ENCODE measurements around the gene ST6GAL1.

ST6GAL1 gene

DNA sequence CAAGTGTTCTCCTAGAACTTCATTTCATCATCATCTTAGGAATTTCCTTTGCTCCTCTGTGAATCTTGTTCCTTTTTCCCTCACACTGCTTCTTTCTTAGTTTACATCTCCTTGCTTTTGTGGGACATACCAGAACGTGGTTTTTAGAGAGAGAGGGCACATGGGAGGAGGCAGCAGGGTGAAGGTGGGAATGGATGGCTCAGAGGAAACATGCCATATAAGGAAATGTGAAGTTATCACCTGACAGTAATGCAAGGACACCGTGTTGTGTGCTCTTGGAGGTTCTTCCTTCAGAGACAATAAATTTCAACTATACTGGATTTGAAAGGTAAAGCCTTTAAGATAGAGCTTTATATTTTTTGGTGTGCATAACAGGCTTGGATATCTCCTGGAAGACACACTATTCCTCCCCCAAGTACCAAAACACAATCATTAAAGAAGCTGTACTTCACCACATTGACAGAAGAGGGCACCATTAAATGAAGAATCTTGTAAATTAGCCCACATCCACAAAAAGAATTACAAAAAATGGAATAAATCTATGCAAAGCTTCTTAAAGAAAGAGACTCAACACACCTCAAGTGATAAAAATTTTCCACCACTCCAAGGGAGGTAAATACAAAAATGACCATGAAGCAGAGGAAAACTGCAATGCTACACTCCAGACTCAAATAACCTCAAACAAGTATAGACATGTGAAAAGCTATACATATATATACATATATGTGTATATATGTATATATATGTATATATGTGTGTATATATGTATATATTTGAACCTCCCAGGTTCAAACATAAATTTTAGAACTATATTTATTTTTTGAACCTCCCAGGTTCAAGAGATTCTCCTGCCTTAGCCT, 182.8 kb downstream of the ST6GAL1 start:
- no peak for DNase-seq (ENCODE audit: low read depth)

DNA sequence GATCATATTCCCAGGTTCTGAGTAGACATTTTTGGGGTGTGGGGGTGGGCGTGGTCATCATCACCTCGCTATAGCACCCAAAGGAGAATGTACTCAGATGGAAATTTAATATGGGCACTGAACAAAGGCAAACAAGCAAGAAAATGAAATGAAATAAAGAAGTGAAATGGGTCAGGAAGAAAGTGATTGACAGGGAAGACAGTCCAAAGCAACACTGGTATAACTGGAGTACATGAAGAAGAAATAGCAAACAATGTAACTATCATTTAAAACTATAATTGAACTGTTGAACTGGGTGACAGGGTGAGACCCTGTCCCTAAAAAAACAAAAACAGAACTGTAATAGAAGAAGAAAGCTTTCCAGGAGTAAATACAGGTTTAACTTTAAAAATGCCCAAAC, 184.2 kb downstream of the ST6GAL1 start:
- no peak for DNase-seq (ENCODE audit: low read depth)

DNA sequence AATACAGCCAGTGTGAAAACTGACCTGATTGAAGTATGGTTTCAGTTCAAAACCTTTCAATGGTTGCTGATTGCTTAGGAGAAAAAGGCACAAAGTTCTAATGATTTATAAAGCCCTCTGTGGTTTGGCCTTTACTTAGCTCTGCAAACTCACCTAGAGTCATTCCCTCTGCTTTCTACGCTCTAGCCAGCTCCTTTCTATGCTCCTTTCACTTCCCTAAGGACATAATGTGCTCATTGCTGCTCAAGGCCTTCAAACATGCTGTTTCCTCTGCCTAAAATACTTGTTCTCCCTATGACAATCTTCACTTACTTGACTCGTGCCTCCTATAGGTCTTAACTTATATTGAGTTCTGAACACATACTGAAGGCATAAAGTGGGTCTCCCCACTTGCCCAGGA, 190.0 kb downstream of the ST6GAL1 start:
- no peak for DNase-seq (ENCODE audit: low read depth)

DNA sequence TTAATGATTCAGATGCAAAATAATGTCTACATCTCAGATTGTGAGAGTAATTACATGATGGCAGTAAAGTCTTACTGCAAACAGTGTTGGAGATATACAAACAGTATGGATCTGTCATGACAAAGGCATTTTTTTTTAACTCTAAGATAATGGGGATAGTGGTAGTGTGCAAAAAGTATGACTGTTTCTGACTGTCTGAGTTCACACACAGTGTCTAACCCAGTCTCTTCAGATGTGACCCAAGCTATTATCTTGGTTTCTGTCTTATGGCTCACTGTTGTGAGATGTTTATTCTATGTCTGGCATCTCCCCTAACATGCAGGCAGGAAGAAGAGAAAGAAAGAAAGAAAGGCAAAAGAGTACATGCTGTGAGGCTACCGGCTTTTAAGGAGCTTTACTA, 191.9 kb downstream of the ST6GAL1 start:
- DNase-seq (ENCODE audit: low read depth), result no peak

DNA sequence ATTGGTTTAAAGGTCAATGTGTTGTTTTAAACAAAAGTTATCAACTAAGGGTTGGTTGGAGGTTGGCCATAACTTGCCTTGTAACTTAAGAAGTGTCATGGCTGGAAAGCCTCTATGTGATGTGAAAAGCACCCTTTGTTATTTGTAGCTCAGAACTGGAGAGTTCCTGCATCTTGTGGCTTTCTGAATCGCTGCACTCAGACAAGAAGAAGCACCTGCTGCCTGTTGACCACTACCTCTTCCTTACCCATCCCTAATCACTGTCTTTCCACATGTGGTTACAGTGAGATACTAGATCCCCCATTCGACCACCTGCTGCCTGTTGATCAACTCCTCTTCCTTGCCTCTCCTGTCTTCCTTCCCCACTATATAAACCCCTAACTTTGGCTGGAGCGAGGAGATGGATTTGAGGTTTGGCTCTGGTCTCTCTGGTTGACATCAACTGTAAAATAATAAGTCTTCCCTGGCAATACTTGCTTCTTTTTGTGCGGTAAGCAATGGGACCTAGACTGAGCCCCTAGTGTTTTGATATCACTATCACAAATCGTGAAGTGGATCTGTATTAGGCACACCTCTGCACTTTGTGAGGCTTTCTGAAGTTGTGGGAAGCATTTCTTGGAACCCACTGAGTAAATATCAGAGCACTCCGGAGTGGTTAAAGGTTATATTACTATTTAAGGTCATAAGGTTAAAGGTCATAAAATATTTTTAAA, 195.1 kb downstream of the ST6GAL1 start:
- DNase-seq (ENCODE audit: low read depth), result no peak

All from fibroblast of the conjunctiva (primary cell).